Naive thymus-derived CD8-positive, alpha-beta T cell (primary cell): Measurements from ENCODE around the gene SLC35D2. TPM values are rescaled to one million over a fixed set of nuclear protein-coding genes. Genes with fewer than 3 reads are reported as not detected.

Experiments used
- ATAC-seq, 2 donors: fragments of 150-1000 bp; cut with Tn5 transposase in 1 of 2; sonication (Bioruptor Pico), chemical (Tn5 transposase) in 1 of 2; 1 replicate in 1 of 2; 2 replicates in 1 of 2; pipeline ENCODE4 v1.10.0; 2021; ENCODE audit warnings: mild to moderate bottlenecking in 2 of 2, moderate library complexity in 2 of 2
- POLR2A ChIA-PET: fragments of 350-600 bp; sonication (Branson Sonifier 250); formaldehyde crosslinking; loops from one replicate; lab custom pipeline; 2021; ENCODE audit warnings: antibody characterized with exemption; lab: Charles Lee
- DNase-seq, 10 donors: peaks; one replicate each; pipeline versions ENCODE4 v3.0.0 to v3.0.0-alpha.2; 2020 to 2022
- H3K27ac Mint-ChIP-seq, 10 donors: one replicate each; pipeline ENCODE4 v1.8.0; 2020 to 2022; ENCODE audit warnings: mild to moderate bottlenecking in 10 of 10, mixed read lengths in 10 of 10, moderate library complexity in 4 of 10, inconsistent platforms in 1 of 10
- H3K27me3 Mint-ChIP-seq, 5 donors: one replicate each; pipeline ENCODE4 v1.8.0; 2021 to 2022; ENCODE audit warnings: mixed read lengths in 5 of 5
- H3K36me3 Mint-ChIP-seq, 3 donors: one replicate each; pipeline ENCODE4 v1.8.0; 2020 to 2022; ENCODE audit warnings: mixed read lengths in 3 of 3, mild to moderate bottlenecking in 2 of 3, inconsistent platforms in 1 of 3
- H3K4me1 Mint-ChIP-seq, 4 donors: one replicate each; pipeline ENCODE4 v1.8.0; 2021 to 2022; ENCODE audit warnings: mixed read lengths in 4 of 4
- H3K4me3 Mint-ChIP-seq, 10 donors: one replicate each; pipeline ENCODE4 v1.8.0; 2020 to 2022; ENCODE audit warnings: mild to moderate bottlenecking in 10 of 10, mixed read lengths in 10 of 10, moderate library complexity in 6 of 10, inconsistent platforms in 1 of 10
- H3K9me3 Mint-ChIP-seq, 9 donors: one replicate each; pipeline ENCODE4 v1.8.0; 2020 to 2022; ENCODE audit warnings: mixed read lengths in 9 of 9, mild to moderate bottlenecking in 3 of 9, inconsistent platforms in 1 of 9, moderate library complexity in 1 of 9
- polyA plus RNA-seq, 3 donors: library from polyadenylated mRNA; unstranded; fragments of 300-500 nt; fragmentation: Illumina TruSeq; gene quantifications; one replicate each; pipeline ENCODE4 v1.2.3, GENCODE V29; 2021
- total RNA-seq, 8 experiments: library from RNA in 2 of 8; stranded (reverse) in 2 of 8; gene quantifications; one replicate each; pipeline ENCODE4 v1.2.3 and lab custom pipeline; 2021 to 2026

SLC35D2 gene
- total and polyA plus RNA-seq, 5 experiments from 2014 or later, result 17.0 to 25.6 (median 21.5) TPM

GRCh38 chr9:96395964-96396363 lies 12.5 kb upstream of the SLC35D2 start:
- Mint-ChIP-seq H3K4me3 (no peak overlapping the region), H3K27me3 (no peaks in the 10 kb centered on the region), H3K4me1 (peaks cover 20 to 35% (median 33%) of the 10 kb centered on the region in 4 donors), H3K36me3 (peaks cover 11 to 26% (median 24%) of the 10 kb centered on the region in 3 donors), H3K9me3 (peaks cover 0 to 12% (median 8%) of the 10 kb centered on the region in 9 donors), H3K27ac (peak overlapping the region in 4 of 10 donors; percentile 18 to 54 (median 36))
- DNase-seq (no peak), ATAC-seq (no peak)
- POLR2A ChIA-PET, result no interaction called here

- ATAC-seq, result no peak
- Mint-ChIP-seq H3K4me1 (peaks cover 19 to 30% (median 30%) of the 10 kb centered on the region in 4 donors), H3K4me3 (no peak overlapping the region), H3K27ac (peak overlapping the region in 3 of 10 donors; percentile 28 to 65 (median 37)), H3K9me3 (peaks cover 0 to 5% (median 1%) of the 10 kb centered on the region in 9 donors), H3K27me3 (no peaks in the 10 kb centered on the region), H3K36me3 (peaks cover 4 to 30% (median 18%) of the 10 kb centered on the region in 3 donors)
- POLR2A ChIA-PET, result interaction anchor here (0.5 to 0.7 kb wide), 3 partner anchors 18 to 58 kb away, joined by 3 to 10 read pairs (median 3); no protein-coding TSS in a partner anchor
- DNase-seq, result no peak
These were observed 11.5 kb upstream of the SLC35D2 start for GRCh38 chr9:96394832-96395496.

- Mint-ChIP-seq H3K27me3 (no peaks in the 10 kb centered on the region), H3K27ac (no peak overlapping the region), H3K9me3 (no peaks in the 10 kb centered on the region), H3K36me3 (peaks cover 0 to 43% (median 16%) of the 10 kb centered on the region in 3 donors), H3K4me3 (no peak overlapping the region), H3K4me1 (peaks cover 8 to 12% (median 9%) of the 10 kb centered on the region in 4 donors)
- ATAC-seq (no peak), DNase-seq (no peak)
- POLR2A ChIA-PET, result no interaction called here
These were observed 8.8 kb upstream of the SLC35D2 start for GRCh38 chr9:96392263-96392662.

GRCh38 chr9:96391021-96391765 lies 7.7 kb upstream of the SLC35D2 start:
- Mint-ChIP-seq H3K9me3 (no peaks in the 10 kb centered on the region), H3K4me3 (peak overlapping the region in 1 of 10 donors; percentile 12), H3K36me3 (peaks cover 0 to 43% (median 16%) of the 10 kb centered on the region in 3 donors), H3K27ac (peak overlapping the region in 8 of 10 donors; percentile 53 to 76 (median 66)), H3K27me3 (no peaks in the 10 kb centered on the region), H3K4me1 (peaks cover 6 to 12% (median 9%) of the 10 kb centered on the region in 4 donors)
- no peak for ATAC-seq
- no peak for DNase-seq
- POLR2A ChIA-PET, result no interaction called here

GRCh38 chr9:96388144-96388543 lies 4.6 kb upstream of the SLC35D2 start:
- no peak overlapping the region for H3K4me3 Mint-ChIP-seq
- DNase-seq (no peak), ATAC-seq (no peak)
- H3K27me3 Mint-ChIP-seq, result no peaks in the 10 kb centered on the region
- peaks cover 4 to 15% (median 13%) of the 10 kb centered on the region in 4 donors for H3K4me1 Mint-ChIP-seq
- H3K27ac Mint-ChIP-seq, result no peak overlapping the region
- POLR2A ChIA-PET, result no interaction called here
- H3K36me3 Mint-ChIP-seq, result peaks cover 0 to 40% (median 13%) of the 10 kb centered on the region in 3 donors
- no peaks in the 10 kb centered on the region for H3K9me3 Mint-ChIP-seq

- peaks cover 13 to 28% (median 27%) of the 10 kb centered on the region in 4 donors for H3K4me1 Mint-ChIP-seq
- no peaks in the 10 kb centered on the region for H3K9me3 Mint-ChIP-seq
- no peak for DNase-seq
- POLR2A ChIA-PET, result interaction anchor here (1.0 kb wide), 2 partner anchors 12 to 65 kb away, joined by 3 to 4 read pairs; no protein-coding TSS in a partner anchor
- no peaks in the 10 kb centered on the region for H3K27me3 Mint-ChIP-seq
- no peak overlapping the region for H3K4me3 Mint-ChIP-seq
- ATAC-seq, result no peak
- H3K27ac Mint-ChIP-seq, result peak overlapping the region in 5 of 10 donors; percentile 6 to 78 (median 39)
- peaks cover 0 to 27% (median 1%) of the 10 kb centered on the region in 3 donors for H3K36me3 Mint-ChIP-seq
These were observed 2.6 kb upstream of the SLC35D2 start for GRCh38 chr9:96386157-96386556.

- DNase-seq, result no peak
- Mint-ChIP-seq H3K27ac (peak overlapping the region in 9 of 10 donors; percentile 58 to 92 (median 80)), H3K27me3 (no peaks in the 10 kb centered on the region), H3K36me3 (peaks cover 0 to 7% (median 3%) of the 10 kb centered on the region in 3 donors), H3K4me3 (peak overlapping the region; percentile 78 to 94 (median 88)), H3K9me3 (no peaks in the 10 kb centered on the region), H3K4me1 (peaks cover 17 to 41% (median 34%) of the 10 kb centered on the region in 4 donors)
- ATAC-seq, result no peak
- POLR2A ChIA-PET, result interaction anchor here (0.7 to 4.3 kb wide), 9 partner anchors 15 to 184 kb away, joined by 3 to 41 read pairs (median 5); partner anchors contain the start of genes HABP4 and ZNF367
These were observed 709 bp downstream of the SLC35D2 start for GRCh38 chr9:96382839-96383164.

GRCh38 chr9:96382175-96382574 lies 1.3 kb downstream of the SLC35D2 start:
- H3K4me1 Mint-ChIP-seq, result peaks cover 20 to 46% (median 39%) of the 10 kb centered on the region in 4 donors
- peak overlapping the region in 9 of 10 donors; percentile 37 to 90 (median 81) for H3K4me3 Mint-ChIP-seq
- H3K27me3 Mint-ChIP-seq, result no peaks in the 10 kb centered on the region
- H3K36me3 Mint-ChIP-seq, result peaks cover 0 to 7% (median 3%) of the 10 kb centered on the region in 3 donors
- peak overlapping the region in 4 of 10 donors; percentile 6 to 82 (median 54) for H3K27ac Mint-ChIP-seq
- ATAC-seq (no peak), DNase-seq (no peak)
- POLR2A ChIA-PET, result interaction anchor here (1.4 to 4.3 kb wide), 6 partner anchors 15 to 184 kb away, joined by 5 to 41 read pairs (median 6); partner anchors contain the start of genes HABP4 and ZNF367
- no peaks in the 10 kb centered on the region for H3K9me3 Mint-ChIP-seq

- DNase-seq, result no peak
- POLR2A ChIA-PET, result interaction anchor here (0.6 to 4.3 kb wide), 6 partner anchors 14 to 185 kb away, joined by 5 to 41 read pairs (median 6); partner anchors contain the start of gene ZNF367
- H3K4me1 Mint-ChIP-seq, result peaks cover 20 to 46% (median 42%) of the 10 kb centered on the region in 4 donors
- H3K27ac Mint-ChIP-seq, result peak overlapping the region in 6 of 10 donors; percentile 23 to 89 (median 72)
- peaks cover 0 to 10% (median 3%) of the 10 kb centered on the region in 3 donors for H3K36me3 Mint-ChIP-seq
- ATAC-seq, result no peak
- H3K27me3 Mint-ChIP-seq, result no peaks in the 10 kb centered on the region
- H3K4me3 Mint-ChIP-seq, result peak overlapping the region in 8 of 10 donors; percentile 22 to 88 (median 60)
- no peaks in the 10 kb centered on the region for H3K9me3 Mint-ChIP-seq
These were observed 1.8 kb downstream of the SLC35D2 start for GRCh38 chr9:96381696-96382095.

- peak overlapping the region in 3 of 10 donors; percentile 46 to 89 (median 82) for H3K27ac Mint-ChIP-seq
- DNase-seq, result no peak
- ATAC-seq, result no peak
- no peaks in the 10 kb centered on the region for H3K27me3 Mint-ChIP-seq
- H3K4me3 Mint-ChIP-seq, result peak overlapping the region in 7 of 10 donors; percentile 22 to 81 (median 47)
- POLR2A ChIA-PET, result interaction anchor here (0.6 to 4.3 kb wide), 5 partner anchors 14 to 185 kb away, joined by 5 to 41 read pairs (median 6); no protein-coding TSS in a partner anchor
- peaks cover 20 to 46% (median 43%) of the 10 kb centered on the region in 4 donors for H3K4me1 Mint-ChIP-seq
- peaks cover 0 to 10% (median 3%) of the 10 kb centered on the region in 3 donors for H3K36me3 Mint-ChIP-seq
- no peaks in the 10 kb centered on the region for H3K9me3 Mint-ChIP-seq
These were observed 2.4 kb downstream of the SLC35D2 start for GRCh38 chr9:96381125-96381524.

GRCh38 chr9:96379461-96379860 lies 4.0 kb downstream of the SLC35D2 start:
- no peaks in the 10 kb centered on the region for H3K9me3 Mint-ChIP-seq
- H3K4me3 Mint-ChIP-seq, result no peak overlapping the region
- H3K36me3 Mint-ChIP-seq, result peaks cover 0 to 10% (median 5%) of the 10 kb centered on the region in 3 donors
- peaks cover 20 to 49% (median 43%) of the 10 kb centered on the region in 4 donors for H3K4me1 Mint-ChIP-seq
- no peaks in the 10 kb centered on the region for H3K27me3 Mint-ChIP-seq
- POLR2A ChIA-PET, result interaction anchor here (0.7 kb wide), 1 partner anchor 20 kb away, joined by 7 read pairs; no protein-coding TSS in a partner anchor
- DNase-seq (no peak), ATAC-seq (no peak)
- H3K27ac Mint-ChIP-seq, result peak overlapping the region in 2 of 10 donors; percentile 1 to 17

GRCh38 chr9:96378187-96378586 lies 5.3 kb downstream of the SLC35D2 start:
- H3K4me3 Mint-ChIP-seq, result no peak overlapping the region
- POLR2A ChIA-PET, result interaction anchor here (0.9 kb wide), 1 partner anchor 38 kb away, joined by 3 read pairs; no protein-coding TSS in a partner anchor
- no peak for DNase-seq
- no peaks in the 10 kb centered on the region for H3K27me3 Mint-ChIP-seq
- H3K36me3 Mint-ChIP-seq, result peaks cover 0 to 10% (median 5%) of the 10 kb centered on the region in 3 donors
- no peak for ATAC-seq
- H3K27ac Mint-ChIP-seq, result no peak overlapping the region
- peaks cover 20 to 42% (median 41%) of the 10 kb centered on the region in 4 donors for H3K4me1 Mint-ChIP-seq
- no peaks in the 10 kb centered on the region for H3K9me3 Mint-ChIP-seq
